BE2C (cell line): ENCODE measurements around the gene MIR17HG.

Source experiments
- DNase-seq: peaks from one replicate; pipeline ENCODE4 v3.0.0-alpha.2; 2020
- H3K27me3 ChIP-seq: fragments of 250-450 bp; sonication (Bioruptor Pico); 2 replicates; pipeline ENCODE4 v1.5.1; 2020; ENCODE audit warnings: mild to moderate bottlenecking
- H3K36me3 ChIP-seq: fragments of 250-450 bp; sonication (Bioruptor Pico); 2 replicates; pipeline ENCODE4 v1.5.1; 2020; ENCODE audit warnings: mild to moderate bottlenecking
- H3K4me1 ChIP-seq: fragments of 250-450 bp; sonication (Bioruptor Pico); 2 replicates; pipeline ENCODE4 v1.5.1; 2020
- H3K4me3 ChIP-seq: 2 replicates; pipeline ENCODE4 v1.5.1; 2011; ENCODE audit warnings: low read depth, low read length
- H3K9me3 ChIP-seq: fragments of 250-450 bp; sonication (Bioruptor Pico); 2 replicates; pipeline ENCODE4 v1.5.1; 2020
- CTCF ChIP-seq: IDR thresholded peaks from 2 replicates; pipeline ENCODE4 v1.5.1; 2012; ENCODE audit warnings: mild to moderate bottlenecking, low read depth, low read length

MIR17HG gene

GRCh38 chr13:91307887-91308286, 39.6 kb upstream of the MIR17HG start:
- H3K4me3 ChIP-seq = no peak overlapping the region
- TF ChIP-seq CTCF = no peak
- H3K9me3 ChIP-seq = no peaks in the 10 kb centered on the region
- H3K27me3 ChIP-seq = no peaks in the 10 kb centered on the region
- H3K36me3 ChIP-seq = no peaks in the 10 kb centered on the region
- DNase-seq = no peak
- no peaks in the 10 kb centered on the region for H3K4me1 ChIP-seq

- Histone ChIP-seq H3K36me3 (no peaks in the 10 kb centered on the region), H3K4me1 (no peaks in the 10 kb centered on the region)
These were observed 39.2 kb upstream of the MIR17HG start for GRCh38 chr13:91308299-91308698.

GRCh38 chr13:91311491-91311890, 36.0 kb upstream of the MIR17HG start:
- Histone ChIP-seq H3K9me3 (no peaks in the 10 kb centered on the region), H3K4me3 (no peak overlapping the region), H3K27me3 (peaks cover 32% of the 10 kb centered on the region), H3K4me1 (no peaks in the 10 kb centered on the region), H3K36me3 (no peaks in the 10 kb centered on the region)
- TF ChIP-seq CTCF = no peak
- no peak for DNase-seq

More at GRCh38 chr13:91308299-91308698, 39.2 kb upstream of the MIR17HG start:
- Histone ChIP-seq H3K27me3 (peaks cover 3% of the 10 kb centered on the region), H3K9me3 (no peaks in the 10 kb centered on the region), H3K4me3 (no peak overlapping the region)
- no peak for TF ChIP-seq CTCF
- no peak for DNase-seq

- TF ChIP-seq CTCF = no peak
- Histone ChIP-seq H3K4me1 (no peaks in the 10 kb centered on the region), H3K4me3 (no peak overlapping the region), H3K36me3 (no peaks in the 10 kb centered on the region), H3K27me3 (peaks cover 39% of the 10 kb centered on the region), H3K9me3 (no peaks in the 10 kb centered on the region)
- DNase-seq = no peak
These were observed 35.2 kb upstream of the MIR17HG start for GRCh38 chr13:91312324-91312723.

- no peaks in the 10 kb centered on the region for H3K9me3 ChIP-seq
- H3K27me3 ChIP-seq = peaks cover 39% of the 10 kb centered on the region
- H3K4me3 ChIP-seq = no peak overlapping the region
- TF ChIP-seq CTCF = peak; percentile 72
- H3K4me1 ChIP-seq = no peaks in the 10 kb centered on the region
- DNase-seq = no peak
- no peaks in the 10 kb centered on the region for H3K36me3 ChIP-seq
These were observed 34.4 kb upstream of the MIR17HG start for GRCh38 chr13:91313103-91313502.

GRCh38 chr13:91313581-91313980, 33.9 kb upstream of the MIR17HG start:
- H3K4me1 ChIP-seq = no peaks in the 10 kb centered on the region
- TF ChIP-seq CTCF = no peak
- no peaks in the 10 kb centered on the region for H3K9me3 ChIP-seq
- H3K4me3 ChIP-seq = no peak overlapping the region
- peaks cover 41% of the 10 kb centered on the region for H3K27me3 ChIP-seq
- no peaks in the 10 kb centered on the region for H3K36me3 ChIP-seq
- no peak for DNase-seq
